HepG2 (cell line): Measurements from ENCODE around the gene HNRNPH2. TPM values are rescaled to one million over a fixed set of nuclear protein-coding genes. Genes with fewer than 3 reads are reported as not detected.

ENCODE experiments used
- DZIP1 ChIP-seq: sonication (generic); formaldehyde crosslinking; IDR thresholded peaks from 2 replicates; pipeline ENCODE4 v1.5.0; 2020; ENCODE audit warnings: mild to moderate bottlenecking, missing genetic modification reagents
- GLI4 ChIP-seq: sonication (generic); formaldehyde crosslinking; IDR thresholded peaks from 2 replicates; pipeline ENCODE4 v1.5.1; 2020; ENCODE audit warnings: missing genetic modification reagents, mild to moderate bottlenecking, moderate library complexity, borderline replicate concordance
- POGZ ChIP-seq: sonication (generic); formaldehyde crosslinking; IDR thresholded peaks from 2 replicates; pipeline ENCODE4 v1.4.0; 2020; ENCODE audit warnings: mild to moderate bottlenecking, missing genetic modification reagents
- RARA ChIP-seq: IDR thresholded peaks from 2 replicates; pipeline ENCODE4 v1.6.1; 2016; ENCODE audit warnings: missing genetic modification reagents, missing compliant biosample characterization
- SKIL ChIP-seq: sonication (generic); formaldehyde crosslinking; IDR thresholded peaks from 2 replicates; pipeline ENCODE4 v1.8.0; 2022; ENCODE audit warnings: missing genetic modification reagents, mild to moderate bottlenecking, moderate library complexity, borderline replicate concordance
- ZBTB49 ChIP-seq: sonication (generic); formaldehyde crosslinking; IDR thresholded peaks from 2 replicates; pipeline ENCODE4 v1.4.0; 2020; ENCODE audit warnings: missing genetic modification reagents, borderline replicate concordance
- ZNF30 ChIP-seq: sonication (generic); formaldehyde crosslinking; IDR thresholded peaks from 2 replicates; pipeline ENCODE4 v1.5.0; 2020; ENCODE audit warnings: mild to moderate bottlenecking, missing genetic modification reagents
- ZNF562 ChIP-seq: sonication (generic); formaldehyde crosslinking; IDR thresholded peaks from 2 replicates; pipeline ENCODE4 v1.8.0; 2022; ENCODE audit warnings: missing genetic modification reagents, borderline replicate concordance
- ZNF574 ChIP-seq: sonication (generic); formaldehyde crosslinking; IDR thresholded peaks from 2 replicates; pipeline ENCODE4 v1.4.0; 2020; ENCODE audit warnings: missing genetic modification reagents
- ZNF609 ChIP-seq: sonication (generic); formaldehyde crosslinking; IDR thresholded peaks from 2 replicates; pipeline ENCODE4 v1.4.0; 2020; ENCODE audit warnings: mild to moderate bottlenecking, missing genetic modification reagents, borderline replicate concordance
- polyA plus RNA-seq, 8 experiments: library from polyadenylated mRNA; depleted of rRNA in 3 of 8; stranded (reverse) in 7 of 8; unstranded in 1 of 8; fragments of >200 nt; fragmentation: Illumina TruSeq in 4 of 8; extraction: Trizol in 4 of 8; gene quantifications; 2 replicates each; pipeline versions ENCODE4 v1.2.1 to v1.2.3, GENCODE V29; 2011 to 2016; ENCODE audit warnings: low read depth in 4 of 8, missing spikeins in 1 of 8, mixed read lengths in 1 of 8; ENCODE audit not compliant: insufficient read depth in 1 of 8
- total RNA-seq, 5 experiments: library from RNA; depleted of rRNA; stranded (reverse); fragments of >200 nt; fragmentation: Illumina TruSeq; extraction: Trizol; gene quantifications; 2 replicates each; pipeline ENCODE4 v1.2.3, GENCODE V29; 2016; ENCODE audit warnings: low read depth in 1 of 5

HNRNPH2 gene
- total and polyA plus RNA-seq, 2 of the 13 experiments (the other 11 are each of a cell fraction or from before 2014, with no cell fraction given): 23.8 to 56.9 TPM

GRCh38 chrX:101390664-101391525 is 17.1 kb upstream of the HNRNPH2 start, which contains the start of gene RPL36A (continued):
- peak; percentile 99 for TF ChIP-seq ZNF574 (CRISPR knock-in tag)
- no peak for TF ChIP-seq ZBTB49
- no peak for TF ChIP-seq ZNF562
- no peak; the same call in 1 of the 2 replicates for TF ChIP-seq ZNF609 (CRISPR knock-in tag)
- no peak for TF ChIP-seq SKIL (CRISPR knock-in tag)
- TF ChIP-seq RARA (CRISPR knock-in tag): peak; percentile 20; the same call in 1 of the 2 replicates
- peak; percentile 81 for TF ChIP-seq POGZ
- TF ChIP-seq GLI4 (CRISPR knock-in tag): no peak
- TF ChIP-seq DZIP1 (CRISPR knock-in tag): no peak
- TF ChIP-seq ZNF30: no peak
